Adipocyte (in vitro differentiated cells): ENCODE results near the gene RHBDD1.
A peak's percentile ranks its signal among the peaks of the same experiment; 100 is the strongest.

Experiments
- DNase-seq: peaks from one replicate; pipeline ENCODE4 v3.0.0-alpha.2; 2015; ENCODE audit warnings: low read depth
- H3K27me3 ChIP-seq: replicated peaks from 2 replicates; pipeline ENCODE4 v1.7.0; 2013; ENCODE audit warnings: mild to moderate bottlenecking, low read length, moderate library complexity; ENCODE audit not compliant: control insufficient read depth, insufficient read depth
- H3K36me3 ChIP-seq: 2 replicates; pipeline ENCODE4 v1.7.0; 2013; ENCODE audit warnings: low read length, mild to moderate bottlenecking, moderate library complexity; ENCODE audit not compliant: control insufficient read depth, insufficient read depth, severe bottlenecking
- H3K4me1 ChIP-seq: 2 replicates; pipeline ENCODE4 v1.7.0; 2013; ENCODE audit warnings: mild to moderate bottlenecking, low read length, moderate library complexity; ENCODE audit not compliant: control insufficient read depth, insufficient read depth
- H3K4me3 ChIP-seq: 2 replicates; pipeline ENCODE4 v1.7.0; 2013; ENCODE audit warnings: mild to moderate bottlenecking, low read length, moderate library complexity
- H3K9ac ChIP-seq: 2 replicates; pipeline ENCODE4 v1.7.0; 2013; ENCODE audit warnings: mild to moderate bottlenecking, low read length, moderate library complexity
- H3K9me3 ChIP-seq: 2 replicates; pipeline ENCODE4 v1.7.0; 2013; ENCODE audit warnings: mild to moderate bottlenecking, low read length, moderate library complexity; ENCODE audit not compliant: control insufficient read depth

Gene RHBDD1

DNA sequence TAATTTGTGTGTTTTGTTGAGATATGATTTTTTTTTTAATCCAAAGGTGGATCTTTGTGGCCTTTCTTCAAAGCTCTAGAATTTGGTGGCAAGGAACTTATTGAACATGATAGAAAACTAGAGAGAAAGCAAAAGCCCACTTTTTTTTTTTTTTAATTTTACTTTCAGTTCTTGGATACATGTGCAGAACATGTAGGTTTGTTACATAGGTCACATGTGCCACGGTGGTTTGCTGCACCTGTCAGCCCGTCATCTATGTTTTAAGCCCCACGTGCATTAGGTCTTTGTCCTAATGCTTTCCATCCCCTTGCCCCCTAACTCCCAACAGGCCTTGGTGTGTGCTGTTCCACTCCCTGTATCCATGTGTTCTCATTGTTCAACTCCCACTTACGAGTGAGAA, 135.9 kb downstream of the RHBDD1 start:
- Histone ChIP-seq H3K4me3 (no peak overlapping the region), H3K36me3 (no peaks in the 10 kb centered on the region), H3K27me3 (no peaks in the 10 kb centered on the region), H3K9ac (no peak overlapping the region), H3K4me1 (peaks cover 9% of the 10 kb centered on the region), H3K9me3 (no peaks in the 10 kb centered on the region)
- no peak for DNase-seq

DNA sequence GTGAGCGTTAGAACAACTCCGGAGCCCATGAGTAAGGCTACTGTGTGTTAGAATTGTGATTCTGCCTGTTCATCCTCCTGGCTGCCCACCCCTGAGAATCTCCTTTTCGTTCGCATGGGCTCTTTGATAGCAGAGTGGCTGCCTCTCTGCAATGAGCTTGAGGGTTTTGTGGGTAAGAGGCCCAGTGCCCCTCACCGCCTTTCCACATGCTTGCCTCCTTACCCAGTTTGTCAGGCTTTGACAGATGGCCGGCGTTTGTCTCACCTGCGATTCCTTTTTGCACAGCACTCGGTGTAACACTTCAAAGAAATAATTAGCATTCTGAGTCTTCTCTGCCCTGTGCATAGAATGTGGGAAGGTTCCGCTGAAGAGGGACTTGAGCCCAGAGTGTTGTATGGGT, 138.0 kb downstream of the RHBDD1 start:
- Histone ChIP-seq H3K36me3 (no peaks in the 10 kb centered on the region), H3K4me3 (no peak overlapping the region), H3K4me1 (peaks cover 9% of the 10 kb centered on the region), H3K27me3 (no peaks in the 10 kb centered on the region), H3K9ac (no peak overlapping the region), H3K9me3 (no peaks in the 10 kb centered on the region)
- no peak for DNase-seq

DNA sequence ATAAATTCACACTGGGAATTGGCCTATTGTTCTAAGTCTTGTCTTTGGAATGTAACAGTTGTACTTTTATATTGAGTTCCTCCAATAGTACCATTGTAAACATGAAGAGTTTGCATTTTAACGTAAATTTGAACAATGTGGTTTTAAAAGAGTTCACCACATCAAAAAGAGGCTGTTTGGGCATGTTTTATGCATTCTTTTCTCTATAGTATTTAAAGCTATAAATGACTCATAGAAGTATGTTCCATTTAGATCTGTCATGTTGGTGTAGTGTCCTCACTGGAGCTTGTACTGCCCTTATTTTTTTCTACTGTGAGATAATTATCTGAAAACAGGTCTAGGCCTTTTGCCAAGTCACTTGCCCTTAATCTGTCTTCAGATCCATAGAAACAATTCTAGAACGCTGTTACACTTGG, 141.9 kb downstream of the RHBDD1 start:
- Histone ChIP-seq H3K36me3 (no peaks in the 10 kb centered on the region), H3K9ac (no peak overlapping the region), H3K27me3 (no peaks in the 10 kb centered on the region), H3K4me3 (no peak overlapping the region), H3K9me3 (no peaks in the 10 kb centered on the region), H3K4me1 (peaks cover 5% of the 10 kb centered on the region)
- peak; percentile 75 for DNase-seq

DNA sequence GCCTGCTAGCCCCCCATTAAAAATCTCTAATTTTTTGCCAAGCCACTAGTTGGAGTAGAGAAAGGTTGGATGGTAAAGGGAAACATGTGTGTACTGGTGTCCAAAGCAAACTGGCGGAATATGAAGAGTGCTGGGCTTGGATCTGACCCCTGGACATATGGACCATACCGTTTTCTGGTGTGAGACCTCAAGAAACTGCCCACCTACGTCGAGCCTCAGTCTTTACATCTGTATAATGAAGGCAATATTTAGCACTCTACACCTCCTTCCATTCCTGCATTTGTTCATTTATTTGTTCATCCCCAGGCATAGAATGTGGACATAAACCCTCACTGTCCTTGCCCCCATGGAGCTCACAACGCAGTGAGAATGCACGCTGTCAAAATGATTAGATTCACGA, 142.4 kb downstream of the RHBDD1 start:
- Histone ChIP-seq H3K4me1 (peaks cover 8% of the 10 kb centered on the region), H3K9ac (no peak overlapping the region), H3K4me3 (no peak overlapping the region), H3K9me3 (no peaks in the 10 kb centered on the region), H3K36me3 (no peaks in the 10 kb centered on the region), H3K27me3 (no peaks in the 10 kb centered on the region)
- no peak for DNase-seq

DNA sequence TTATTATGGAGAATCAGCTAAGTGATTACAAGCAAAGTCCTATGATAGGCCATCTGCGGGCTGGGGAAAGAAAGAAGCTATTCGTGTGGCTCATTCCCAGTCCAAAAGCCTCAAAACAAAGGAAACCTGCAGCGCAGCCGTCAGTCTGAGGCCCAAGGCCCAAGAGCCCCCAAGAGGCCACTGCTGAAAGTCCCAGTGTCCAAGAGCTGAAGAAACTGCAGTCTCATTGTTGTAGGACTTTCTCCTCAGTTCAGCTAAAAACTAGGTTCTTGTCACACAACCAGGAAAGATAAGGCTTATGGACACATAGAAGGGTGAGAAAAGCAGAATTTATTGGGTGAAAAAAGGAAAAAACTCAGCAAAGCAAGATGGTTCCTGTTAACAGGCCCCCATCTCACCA, 143.2 kb downstream of the RHBDD1 start:
- DNase-seq: no peak
- Histone ChIP-seq H3K9me3 (no peaks in the 10 kb centered on the region), H3K4me3 (no peak overlapping the region), H3K36me3 (no peaks in the 10 kb centered on the region), H3K27me3 (no peaks in the 10 kb centered on the region), H3K4me1 (peaks cover 13% of the 10 kb centered on the region), H3K9ac (no peak overlapping the region)

DNA sequence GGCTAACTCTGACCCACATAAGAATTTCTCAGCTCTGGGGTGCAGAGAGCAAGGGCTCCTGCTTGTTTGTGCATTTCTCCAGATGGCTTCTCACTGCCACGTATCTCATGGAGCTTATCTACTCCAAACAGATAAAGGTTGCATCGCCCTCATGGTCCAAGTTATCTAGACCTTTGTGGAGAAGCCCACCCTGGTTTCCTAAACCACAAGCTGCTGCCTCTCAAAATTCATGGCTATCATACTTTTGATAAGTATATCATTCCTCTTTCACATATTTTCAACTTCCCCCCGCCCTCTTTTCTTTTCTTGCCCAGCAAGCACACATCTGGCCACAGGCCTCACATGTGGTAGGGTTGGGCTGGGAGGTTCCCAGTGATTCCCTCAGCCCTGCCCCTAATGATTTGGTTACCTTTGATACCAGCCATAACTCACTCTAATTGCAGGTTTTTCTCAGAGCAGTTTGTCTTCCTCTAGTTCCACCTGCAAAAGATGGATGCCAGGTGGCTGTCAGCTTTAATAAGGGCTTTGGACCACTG, 146.0 kb downstream of the RHBDD1 start:
- H3K4me1 ChIP-seq: peaks cover 23% of the 10 kb centered on the region
- no peaks in the 10 kb centered on the region for H3K36me3 ChIP-seq
- H3K9ac ChIP-seq: no peak overlapping the region
- H3K4me3 ChIP-seq: no peak overlapping the region
- DNase-seq: no peak
- H3K27me3 ChIP-seq: no peaks in the 10 kb centered on the region
- no peaks in the 10 kb centered on the region for H3K9me3 ChIP-seq

DNA sequence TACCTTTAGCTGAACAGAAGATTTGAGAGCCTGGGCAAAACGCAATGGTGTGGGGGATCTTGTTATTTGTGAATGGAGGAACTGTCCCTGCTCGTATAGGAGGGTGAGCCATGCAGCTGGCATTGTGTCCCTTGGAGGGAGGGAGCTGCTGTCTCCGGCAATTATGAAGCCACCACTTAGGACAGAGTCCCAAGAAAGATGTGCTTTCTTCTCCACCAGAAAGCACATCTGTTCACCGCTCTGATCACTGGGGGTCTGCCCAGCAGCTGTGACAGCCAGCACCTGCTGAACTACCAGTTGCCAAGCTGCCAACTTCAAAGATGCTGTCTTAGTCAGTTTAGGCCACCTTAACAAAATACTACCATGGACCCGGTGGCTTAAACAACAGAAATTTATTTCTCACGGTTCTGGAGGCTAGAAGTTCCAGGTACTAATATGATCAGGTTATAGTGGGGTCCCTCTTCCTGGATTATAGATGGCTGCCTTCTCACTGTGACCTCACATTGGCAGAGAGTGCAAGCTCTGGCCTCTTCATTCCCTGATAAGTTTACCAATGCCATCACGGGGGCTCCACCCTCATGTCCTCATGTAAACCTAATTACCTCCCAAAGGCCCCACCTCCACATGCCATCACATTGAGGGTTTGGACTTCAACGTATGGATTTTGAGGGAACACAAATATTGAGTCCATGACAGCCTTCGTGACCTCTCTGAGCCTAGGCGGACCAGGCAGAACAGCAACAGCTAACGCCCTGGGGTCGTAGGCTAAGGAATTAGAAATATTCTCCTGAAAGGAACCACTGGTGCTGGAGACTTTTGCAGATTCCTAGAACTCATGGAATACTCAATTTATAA, 148.3 kb downstream of the RHBDD1 start:
- Histone ChIP-seq H3K4me3 (no peak overlapping the region), H3K4me1 (peaks cover 23% of the 10 kb centered on the region), H3K9me3 (no peaks in the 10 kb centered on the region), H3K27me3 (no peaks in the 10 kb centered on the region), H3K9ac (no peak overlapping the region), H3K36me3 (no peaks in the 10 kb centered on the region)
- DNase-seq: no peak

DNA sequence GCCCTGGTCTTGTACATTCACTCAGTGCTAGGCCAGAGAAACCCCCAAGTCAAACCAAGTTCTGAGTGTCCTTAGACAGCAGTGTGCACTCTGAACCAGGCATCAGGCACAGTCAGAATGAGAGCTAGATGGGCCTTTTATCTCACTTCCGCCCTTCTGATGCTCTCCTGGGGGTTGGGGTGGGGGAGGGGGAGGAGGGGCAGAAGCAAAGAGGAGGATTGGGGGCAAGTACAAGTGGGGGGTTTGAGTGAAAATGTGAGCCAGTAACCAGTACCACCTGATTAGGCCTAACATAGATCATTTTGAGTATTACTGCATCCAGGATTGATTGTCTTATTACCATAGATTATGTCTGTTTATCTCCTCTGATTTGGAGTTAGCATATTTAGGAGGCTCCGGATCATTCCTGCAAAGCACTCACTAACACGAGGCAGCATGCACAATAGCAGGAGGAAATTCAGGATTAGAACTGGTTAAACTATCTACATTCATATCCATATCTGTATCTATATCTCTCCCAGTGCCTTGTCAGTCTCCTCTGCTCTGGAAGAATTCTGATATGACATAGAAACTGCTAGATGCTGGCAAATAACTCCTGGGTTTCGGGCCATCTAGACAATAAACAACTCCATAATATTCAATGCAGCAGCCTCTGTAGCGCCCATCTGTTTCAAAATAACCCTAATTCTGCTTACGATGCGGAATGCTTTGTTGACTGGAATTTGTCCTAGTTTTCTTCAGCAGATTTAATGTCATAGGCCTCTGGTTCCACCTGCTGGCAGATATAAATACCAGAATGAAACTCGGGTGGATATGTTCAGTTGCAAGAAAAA, 149.1 kb downstream of the RHBDD1 start:
- Histone ChIP-seq H3K9ac (peak overlapping the region; percentile 66), H3K27me3 (no peaks in the 10 kb centered on the region), H3K9me3 (no peaks in the 10 kb centered on the region), H3K36me3 (no peaks in the 10 kb centered on the region), H3K4me3 (peak overlapping the region; percentile 52), H3K4me1 (peaks cover 23% of the 10 kb centered on the region)
- DNase-seq: peak; percentile 90

DNA sequence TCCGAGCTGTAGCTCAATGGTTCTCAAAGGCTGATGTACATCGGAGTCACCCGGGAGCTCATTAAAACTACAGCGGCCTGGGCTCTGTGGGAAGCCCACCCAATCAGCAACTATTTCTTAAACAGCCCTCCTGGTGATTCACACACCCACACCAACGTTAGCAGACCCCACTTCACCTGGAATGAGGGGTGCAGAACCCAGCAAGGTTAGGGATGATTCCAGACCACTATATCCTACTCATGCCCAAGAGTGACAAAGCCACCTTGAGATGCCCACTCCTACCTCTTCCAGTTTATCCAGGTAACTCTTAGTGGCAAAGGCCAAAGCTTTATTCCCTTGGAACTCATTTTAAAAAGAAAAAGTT, 149.7 kb downstream of the RHBDD1 start:
- Histone ChIP-seq H3K36me3 (no peaks in the 10 kb centered on the region), H3K4me3 (no peak overlapping the region), H3K4me1 (peaks cover 23% of the 10 kb centered on the region), H3K9me3 (no peaks in the 10 kb centered on the region), H3K9ac (no peak overlapping the region), H3K27me3 (no peaks in the 10 kb centered on the region)
- no peak for DNase-seq

DNA sequence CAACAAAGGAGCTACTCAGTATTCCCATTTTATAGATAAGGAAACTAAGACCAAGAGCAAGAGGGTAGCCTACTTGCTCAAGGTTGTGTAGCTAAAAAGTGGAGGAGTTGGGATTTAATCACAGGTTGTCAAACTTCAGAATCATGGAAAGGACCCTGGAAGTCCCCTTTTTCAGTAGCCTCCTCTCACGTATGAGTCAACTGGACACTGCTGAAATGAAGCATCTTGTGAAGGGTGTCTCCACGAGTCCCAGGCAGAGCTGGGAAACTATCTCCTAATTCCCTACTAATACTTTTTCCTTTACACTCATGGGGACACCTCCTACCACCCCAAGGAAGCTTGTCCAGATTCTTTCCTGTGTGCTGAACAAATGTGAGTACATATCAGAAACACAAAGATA, 155.8 kb downstream of the RHBDD1 start:
- H3K9me3 ChIP-seq: no peaks in the 10 kb centered on the region
- no peak for DNase-seq
- no peak overlapping the region for H3K4me3 ChIP-seq
- H3K9ac ChIP-seq: no peak overlapping the region
- H3K27me3 ChIP-seq: no peaks in the 10 kb centered on the region
- H3K36me3 ChIP-seq: peaks cover 9% of the 10 kb centered on the region
- H3K4me1 ChIP-seq: no peaks in the 10 kb centered on the region

DNA sequence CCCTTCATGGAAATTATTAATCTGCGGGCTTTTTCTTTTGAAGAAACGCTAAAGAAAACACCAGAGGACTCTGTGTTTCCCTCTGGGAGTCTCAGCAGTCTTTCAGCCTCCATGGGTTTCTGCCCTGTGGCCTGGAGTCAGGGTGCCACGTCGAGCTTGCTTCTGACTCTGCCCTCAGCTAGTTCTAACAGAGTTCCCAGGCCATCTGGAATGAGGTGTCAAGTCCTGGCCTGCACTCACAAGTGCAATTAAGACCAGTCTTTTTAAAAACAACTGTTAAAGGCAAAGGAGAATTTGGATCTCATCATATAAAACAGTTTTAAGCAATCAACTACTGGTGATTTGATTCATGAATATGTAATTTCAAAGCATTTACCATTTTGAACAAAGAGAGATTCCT, 157.3 kb downstream of the RHBDD1 start:
- no peak for DNase-seq
- Histone ChIP-seq H3K4me3 (no peak overlapping the region), H3K36me3 (peaks cover 9% of the 10 kb centered on the region), H3K4me1 (no peaks in the 10 kb centered on the region), H3K9me3 (no peaks in the 10 kb centered on the region), H3K9ac (no peak overlapping the region), H3K27me3 (no peaks in the 10 kb centered on the region)
